Heart left ventricle (tissue), 13 donors: Measurements from ENCODE around the gene ASB2.

Experiments
- POLR2A ChIP-seq, 2 donors: fragments of 450-650 bp; IDR thresholded peaks; one replicate each; pipeline ENCODE4 v1.6.1; 2017; ENCODE audit warnings: antibody characterized with exemption in 2 of 2, mild to moderate bottlenecking in 2 of 2, moderate library complexity in 2 of 2
- TF ChIP-seq, protein P1 (sequence below), 12 donors: fragments of 200-600 bp; sonication (generic) in 4 of 12; IDR thresholded peaks; one replicate each; pipeline versions ENCODE4 v1.5.0 to v1.8.0; 2018 to 2022; ENCODE audit warnings: antibody characterized with exemption in 12 of 12, mild to moderate bottlenecking in 5 of 12
- donor health status: ischemic (EF 13 %, LVEDD 7.1; RV severe dilation, severe dysfunction).
- donor health status: DM: no; HTN: yes; CAD: no.
- donor health status: DM: no; HTN: no; CAD: no.
- donor health status: ischemic (EF 25% LVEDD 6.9; RV normal size, moderate dysfunction).
- donor health status: ischemic (EF 25% LVEDD 5.7; RV mildly dilated, moderate dysfunction).
- donor health status: ischemic (EF 35%, LVEDD 5.7; RV mildly dilated, moderate dysfunction).
- donor health status: nonischemic (EF 11% LVEDD 7.7; RV severe dilation, severe dysfunction).
- donor health status: DM: yes; HTN: yes; CAD: no.
- donor health status: PGD.
- donor health status: ischemic (EF 29% LVEDD 5.4; RV normal size, mild dysfunction).
- donor health status: nonischemic (EF 23%, LVEDD 6.1; RV moderate dilation, normal function).

- TF ChIP-seq, protein P1, sequence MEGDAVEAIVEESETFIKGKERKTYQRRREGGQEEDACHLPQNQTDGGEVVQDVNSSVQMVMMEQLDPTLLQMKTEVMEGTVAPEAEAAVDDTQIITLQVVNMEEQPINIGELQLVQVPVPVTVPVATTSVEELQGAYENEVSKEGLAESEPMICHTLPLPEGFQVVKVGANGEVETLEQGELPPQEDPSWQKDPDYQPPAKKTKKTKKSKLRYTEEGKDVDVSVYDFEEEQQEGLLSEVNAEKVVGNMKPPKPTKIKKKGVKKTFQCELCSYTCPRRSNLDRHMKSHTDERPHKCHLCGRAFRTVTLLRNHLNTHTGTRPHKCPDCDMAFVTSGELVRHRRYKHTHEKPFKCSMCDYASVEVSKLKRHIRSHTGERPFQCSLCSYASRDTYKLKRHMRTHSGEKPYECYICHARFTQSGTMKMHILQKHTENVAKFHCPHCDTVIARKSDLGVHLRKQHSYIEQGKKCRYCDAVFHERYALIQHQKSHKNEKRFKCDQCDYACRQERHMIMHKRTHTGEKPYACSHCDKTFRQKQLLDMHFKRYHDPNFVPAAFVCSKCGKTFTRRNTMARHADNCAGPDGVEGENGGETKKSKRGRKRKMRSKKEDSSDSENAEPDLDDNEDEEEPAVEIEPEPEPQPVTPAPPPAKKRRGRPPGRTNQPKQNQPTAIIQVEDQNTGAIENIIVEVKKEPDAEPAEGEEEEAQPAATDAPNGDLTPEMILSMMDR (IDR thresholded peaks at IDR 0.05), result peak in 5 of 12 donors; percentile 17 to 44 (median 32)
- TF ChIP-seq POLR2A (IDR thresholded peaks at IDR 0.05), result no peak
Measured at GRCh38 chr14:94005324-94006073, 29.1 kb upstream of the ASB2 start.
